GM12878 (cell line): ENCODE data around the gene HOXB3. TPM values are rescaled to one million over a fixed set of nuclear protein-coding genes. Genes with fewer than 3 reads are reported as not detected.

Experiments
- ATF2 ChIP-seq: IDR thresholded peaks from 2 replicates; pipeline ENCODE4 v1.6.1; 2012; ENCODE audit warnings: low read length, inconsistent platforms
- ATF7 ChIP-seq: fragments of 450-650 bp; IDR thresholded peaks from 2 replicates; pipeline ENCODE4 v1.6.1; 2016; ENCODE audit warnings: low read depth, mild to moderate bottlenecking
- BCL11A ChIP-seq: IDR thresholded peaks from 2 replicates; pipeline ENCODE4 v1.6.1; 2011; ENCODE audit warnings: low read depth, low read length
- CBX3 ChIP-seq: fragments of 200-600 bp; sonication (generic); IDR thresholded peaks from 2 replicates; pipeline ENCODE4 v1.6.1; 2016; ENCODE audit warnings: low read depth, borderline replicate concordance
- CHD4 ChIP-seq: fragments of 200-600 bp; sonication (generic); IDR thresholded peaks from 2 replicates; pipeline ENCODE4 v1.6.1; 2016; ENCODE audit warnings: mild to moderate bottlenecking
- EED ChIP-seq: sonication (generic); IDR thresholded peaks from 2 replicates; pipeline ENCODE4 v1.6.1; 2016; ENCODE audit warnings: antibody characterized with exemption, low read depth
- FOS ChIP-seq: IDR thresholded peaks from 3 replicates; pipeline ENCODE4 v1.6.1; 2011; ENCODE audit warnings: borderline replicate concordance; ENCODE audit not compliant: insufficient read length; ENCODE audit errors: extremely low read depth
- HDAC6 ChIP-seq: fragments of 200-600 bp; sonication (generic); IDR thresholded peaks from one replicate; pipeline ENCODE4 v1.8.0; 2017; ENCODE audit warnings: antibody characterized with exemption; ENCODE audit not compliant: unreplicated experiment
- LARP7 ChIP-seq: fragments of 450-650 bp; IDR thresholded peaks from 2 replicates; pipeline ENCODE4 v1.6.1; 2017; ENCODE audit warnings: mild to moderate bottlenecking
- POLR2AphosphoS2 ChIP-seq: IDR thresholded peaks from 2 replicates; pipeline ENCODE4 v1.6.1; 2011; ENCODE audit warnings: low read depth, mild to moderate bottlenecking, low read length, improper control_type of control experiment, moderate library complexity
- RAD21 ChIP-seq: IDR thresholded peaks from 2 replicates; pipeline ENCODE4 v1.6.1; 2011; ENCODE audit warnings: mild to moderate bottlenecking, low read depth, low read length, moderate library complexity; ENCODE audit not compliant: insufficient read depth
- SIX5 ChIP-seq: IDR thresholded peaks from 2 replicates; pipeline ENCODE4 v1.6.1; 2011; ENCODE audit warnings: mild to moderate bottlenecking, low read depth, low read length, moderate library complexity; ENCODE audit not compliant: severe bottlenecking
- SUZ12 ChIP-seq: fragments of 200-600 bp; sonication (generic); IDR thresholded peaks from one replicate; pipeline ENCODE4 v1.6.1; 2018; ENCODE audit warnings: antibody characterized with exemption, mild to moderate bottlenecking; ENCODE audit not compliant: unreplicated experiment
- TAF1 ChIP-seq: IDR thresholded peaks from 2 replicates; pipeline ENCODE4 v1.6.1; 2011; ENCODE audit warnings: mild to moderate bottlenecking, low read depth, low read length, borderline replicate concordance
- TCF12 ChIP-seq: IDR thresholded peaks from 2 replicates; pipeline ENCODE4 v1.6.1; 2011; ENCODE audit warnings: low read depth, mild to moderate bottlenecking, low read length
- USF2 ChIP-seq: IDR thresholded peaks from 2 replicates; pipeline ENCODE4 v1.6.1; 2011; ENCODE audit warnings: low read depth, low read length, improper control_type of control experiment, borderline replicate concordance
- ZBTB11 ChIP-seq: fragments of 450-650 bp; formaldehyde crosslinking; IDR thresholded peaks from 2 replicates; pipeline ENCODE4 v1.5.0; 2022; ENCODE audit warnings: mild to moderate bottlenecking, missing genetic modification characterization
- ZNF24 ChIP-seq: fragments of 450-650 bp; IDR thresholded peaks from 2 replicates; pipeline ENCODE4 v1.6.1; 2017; ENCODE audit warnings: antibody characterized with exemption, mild to moderate bottlenecking
- polyA plus RNA-seq, 11 experiments: library from polyadenylated mRNA; depleted of rRNA in 4 of 11; unstranded in 6 of 11; stranded (reverse) in 5 of 11; fragments of >200 nt; fragmentation: Nextera tagmentation in 4 of 11; fragmentation: Illumina TruSeq in 1 of 11; extraction: Ambion mirVana in 4 of 11; extraction: Trizol in 1 of 11; gene quantifications; 1 replicate in 1 of 11; 2 replicates in 10 of 11; pipeline versions ENCODE4 v1.2.1 to v1.2.3, GENCODE V29; 2011 to 2016; ENCODE audit warnings: inconsistent platforms in 2 of 11, missing spikeins in 2 of 11, low read depth in 1 of 11
- total RNA-seq, 4 experiments: library from RNA; depleted of rRNA in 3 of 4; stranded (reverse); fragments of >200 nt in 3 of 4; fragmentation: Illumina TruSeq in 1 of 4; extraction: Trizol in 1 of 4; gene quantifications; 2 replicates each; pipeline versions ENCODE4 v1.2.1 to v1.2.3, GENCODE V29; 2013 to 2021

Gene HOXB3
- total and polyA plus RNA-seq, 10 of the 15 experiments (the other 5 are each of a cell fraction or from before 2014, with no cell fraction given): 0.19 to 7.7 (median 2.9) TPM

GRCh38 chr17:48505788-48506187, 84.3 kb downstream of the HOXB3 start (continued):
- TF ChIP-seq ATF2 (peak; percentile 50; the same call in 1 of the 2 replicates), TAF1 (no peak), TCF12 (0 out of 2 replicates have a peak, but pooled peaks have one; percentile 41), ZBTB11 (no peak), LARP7 (no peak), ZNF24 (no peak), SIX5 (no peak), CHD4 (no peak), BCL11A (no peak), USF2 (no peak), POLR2AphosphoS2 (no peak), CBX3 (no peak), EED (peak; percentile 78), SUZ12 (no peak), HDAC6 (no peak), RAD21 (no peak), ATF7 (peak; percentile 93), FOS (no peak)
